ENCODE measurements around the gene MEN1. TPM values are rescaled to one million over a fixed set of nuclear protein-coding genes. Genes with fewer than 3 reads are reported as not detected.

Gene MEN1
- total and polyA plus RNA-seq, 2 of the 13 experiments (the other 11 are each of a cell fraction or from before 2014, with no cell fraction given) = 20.5 to 27.3 TPM

DNA sequence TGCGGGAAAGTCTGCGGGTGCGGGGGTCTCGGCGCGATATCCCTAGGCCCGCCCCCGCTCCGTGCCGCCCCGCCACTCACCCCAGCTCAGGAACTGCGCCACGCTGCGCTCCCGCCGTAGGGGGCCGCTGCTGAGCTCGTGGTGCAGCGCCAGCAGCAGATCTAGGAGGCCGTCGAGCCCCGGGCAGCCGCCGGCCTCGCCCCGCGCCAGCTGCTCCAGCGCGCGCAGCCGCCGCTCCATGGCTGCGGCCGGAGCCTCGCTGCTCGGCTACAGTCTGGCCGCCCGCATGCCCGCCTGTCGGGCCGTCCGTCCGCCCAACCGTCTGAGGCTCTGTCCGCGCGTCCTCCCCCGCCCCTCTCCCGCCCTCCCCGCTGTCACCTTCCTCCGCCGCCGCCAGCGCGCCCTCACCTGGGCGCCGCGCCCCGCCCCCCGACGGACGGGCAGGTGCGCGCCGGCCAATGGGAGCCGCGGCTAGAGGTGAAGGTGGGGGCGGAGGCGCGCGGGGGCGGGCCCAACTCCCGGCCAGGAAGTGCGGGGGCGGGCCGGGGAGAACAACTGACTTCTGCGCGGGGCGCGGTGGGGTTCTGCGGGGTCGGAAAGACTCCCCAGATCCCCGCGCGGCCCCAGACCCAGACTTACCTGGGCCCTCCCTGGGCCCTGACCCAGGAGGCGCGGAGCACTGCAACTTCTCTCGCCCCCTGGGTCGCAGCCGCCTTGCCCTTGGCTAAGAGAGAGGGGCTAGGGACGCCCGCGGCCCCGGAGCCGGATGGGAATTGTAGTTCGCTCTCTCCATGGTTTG lies 34.2 kb upstream of the MEN1 start, which contains the start of gene CDC42BPG (continued):
- TF ChIP-seq, protein P1, sequence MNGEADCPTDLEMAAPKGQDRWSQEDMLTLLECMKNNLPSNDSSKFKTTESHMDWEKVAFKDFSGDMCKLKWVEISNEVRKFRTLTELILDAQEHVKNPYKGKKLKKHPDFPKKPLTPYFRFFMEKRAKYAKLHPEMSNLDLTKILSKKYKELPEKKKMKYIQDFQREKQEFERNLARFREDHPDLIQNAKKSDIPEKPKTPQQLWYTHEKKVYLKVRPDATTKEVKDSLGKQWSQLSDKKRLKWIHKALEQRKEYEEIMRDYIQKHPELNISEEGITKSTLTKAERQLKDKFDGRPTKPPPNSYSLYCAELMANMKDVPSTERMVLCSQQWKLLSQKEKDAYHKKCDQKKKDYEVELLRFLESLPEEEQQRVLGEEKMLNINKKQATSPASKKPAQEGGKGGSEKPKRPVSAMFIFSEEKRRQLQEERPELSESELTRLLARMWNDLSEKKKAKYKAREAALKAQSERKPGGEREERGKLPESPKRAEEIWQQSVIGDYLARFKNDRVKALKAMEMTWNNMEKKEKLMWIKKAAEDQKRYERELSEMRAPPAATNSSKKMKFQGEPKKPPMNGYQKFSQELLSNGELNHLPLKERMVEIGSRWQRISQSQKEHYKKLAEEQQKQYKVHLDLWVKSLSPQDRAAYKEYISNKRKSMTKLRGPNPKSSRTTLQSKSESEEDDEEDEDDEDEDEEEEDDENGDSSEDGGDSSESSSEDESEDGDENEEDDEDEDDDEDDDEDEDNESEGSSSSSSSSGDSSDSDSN (CRISPR knock-in tag; IDR thresholded peaks at IDR 0.05) = peak; percentile 54; the same call in 1 of the 2 replicates
- TF ChIP-seq EEA1 (CRISPR knock-in tag; IDR thresholded peaks at IDR 0.05; ENCODE audit: borderline replicate concordance) (peak; percentile 60; the same call in 1 of the 2 replicates), MAZ (IDR thresholded peaks at IDR 0.05; ENCODE audit: borderline replicate concordance, low read depth, low read length) (no peak; the same call in 1 of the 2 replicates), MAZ (CRISPR knock-in tag; IDR thresholded peaks at IDR 0.05; ENCODE audit: low read depth) (peak; percentile 41; the same call in 1 of the 2 replicates), ZNF615 (CRISPR knock-in tag; IDR thresholded peaks at IDR 0.05; ENCODE audit: borderline replicate concordance) (no peak), SAP130 (CRISPR knock-in tag; IDR thresholded peaks at IDR 0.05; ENCODE audit: low read depth) (0 out of 2 replicates have a peak, but pooled peaks have one; percentile 21), SSRP1 (CRISPR knock-in tag; IDR thresholded peaks at IDR 0.05) (no peak), ZNF644 (CRISPR knock-in tag; IDR thresholded peaks at IDR 0.05; ENCODE audit: low read depth) (no peak), NCOA2 (CRISPR knock-in tag; IDR thresholded peaks at IDR 0.05) (no peak), MAFG (CRISPR knock-in tag; IDR thresholded peaks at IDR 0.05) (no peak), RARA (CRISPR knock-in tag; IDR thresholded peaks at IDR 0.05) (0 out of 2 replicates have a peak, but pooled peaks have one; percentile 14), NR2F2 (IDR thresholded peaks at IDR 0.05; ENCODE audit: borderline replicate concordance, low read depth) (no peak), IRX3 (CRISPR knock-in tag; IDR thresholded peaks at IDR 0.05; ENCODE audit: borderline replicate concordance, low read depth) (0 out of 2 replicates have a peak, but pooled peaks have one; percentile 40), ZNF430 (CRISPR knock-in tag; IDR thresholded peaks at IDR 0.05) (no peak; the same call in 1 of the 2 replicates), ZNF709 (CRISPR knock-in tag; IDR thresholded peaks at IDR 0.05) (0 out of 2 replicates have a peak, but pooled peaks have one; percentile 19)
- TF ChIP-seq, protein P2, sequence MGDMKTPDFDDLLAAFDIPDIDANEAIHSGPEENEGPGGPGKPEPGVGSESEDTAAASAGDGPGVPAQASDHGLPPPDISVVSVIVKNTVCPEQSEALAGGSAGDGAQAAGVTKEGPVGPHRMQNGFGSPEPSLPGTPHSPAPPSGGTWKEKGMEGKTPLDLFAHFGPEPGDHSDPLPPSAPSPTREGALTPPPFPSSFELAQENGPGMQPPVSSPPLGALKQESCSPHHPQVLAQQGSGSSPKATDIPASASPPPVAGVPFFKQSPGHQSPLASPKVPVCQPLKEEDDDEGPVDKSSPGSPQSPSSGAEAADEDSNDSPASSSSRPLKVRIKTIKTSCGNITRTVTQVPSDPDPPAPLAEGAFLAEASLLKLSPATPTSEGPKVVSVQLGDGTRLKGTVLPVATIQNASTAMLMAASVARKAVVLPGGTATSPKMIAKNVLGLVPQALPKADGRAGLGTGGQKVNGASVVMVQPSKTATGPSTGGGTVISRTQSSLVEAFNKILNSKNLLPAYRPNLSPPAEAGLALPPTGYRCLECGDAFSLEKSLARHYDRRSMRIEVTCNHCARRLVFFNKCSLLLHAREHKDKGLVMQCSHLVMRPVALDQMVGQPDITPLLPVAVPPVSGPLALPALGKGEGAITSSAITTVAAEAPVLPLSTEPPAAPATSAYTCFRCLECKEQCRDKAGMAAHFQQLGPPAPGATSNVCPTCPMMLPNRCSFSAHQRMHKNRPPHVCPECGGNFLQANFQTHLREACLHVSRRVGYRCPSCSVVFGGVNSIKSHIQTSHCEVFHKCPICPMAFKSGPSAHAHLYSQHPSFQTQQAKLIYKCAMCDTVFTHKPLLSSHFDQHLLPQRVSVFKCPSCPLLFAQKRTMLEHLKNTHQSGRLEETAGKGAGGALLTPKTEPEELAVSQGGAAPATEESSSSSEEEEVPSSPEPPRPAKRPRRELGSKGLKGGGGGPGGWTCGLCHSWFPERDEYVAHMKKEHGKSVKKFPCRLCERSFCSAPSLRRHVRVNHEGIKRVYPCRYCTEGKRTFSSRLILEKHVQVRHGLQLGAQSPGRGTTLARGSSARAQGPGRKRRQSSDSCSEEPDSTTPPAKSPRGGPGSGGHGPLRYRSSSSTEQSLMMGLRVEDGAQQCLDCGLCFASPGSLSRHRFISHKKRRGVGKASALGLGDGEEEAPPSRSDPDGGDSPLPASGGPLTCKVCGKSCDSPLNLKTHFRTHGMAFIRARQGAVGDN (CRISPR knock-in tag; IDR thresholded peaks at IDR 0.05) = peak; percentile 70
- TF ChIP-seq, protein P3, sequence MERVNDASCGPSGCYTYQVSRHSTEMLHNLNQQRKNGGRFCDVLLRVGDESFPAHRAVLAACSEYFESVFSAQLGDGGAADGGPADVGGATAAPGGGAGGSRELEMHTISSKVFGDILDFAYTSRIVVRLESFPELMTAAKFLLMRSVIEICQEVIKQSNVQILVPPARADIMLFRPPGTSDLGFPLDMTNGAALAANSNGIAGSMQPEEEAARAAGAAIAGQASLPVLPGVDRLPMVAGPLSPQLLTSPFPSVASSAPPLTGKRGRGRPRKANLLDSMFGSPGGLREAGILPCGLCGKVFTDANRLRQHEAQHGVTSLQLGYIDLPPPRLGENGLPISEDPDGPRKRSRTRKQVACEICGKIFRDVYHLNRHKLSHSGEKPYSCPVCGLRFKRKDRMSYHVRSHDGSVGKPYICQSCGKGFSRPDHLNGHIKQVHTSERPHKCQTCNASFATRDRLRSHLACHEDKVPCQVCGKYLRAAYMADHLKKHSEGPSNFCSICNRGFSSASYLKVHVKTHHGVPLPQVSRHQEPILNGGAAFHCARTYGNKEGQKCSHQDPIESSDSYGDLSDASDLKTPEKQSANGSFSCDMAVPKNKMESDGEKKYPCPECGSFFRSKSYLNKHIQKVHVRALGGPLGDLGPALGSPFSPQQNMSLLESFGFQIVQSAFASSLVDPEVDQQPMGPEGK (CRISPR knock-in tag; IDR thresholded peaks at IDR 0.05) = peak; percentile 12; the same call in 1 of the 2 replicates
- TF ChIP-seq, protein P4, sequence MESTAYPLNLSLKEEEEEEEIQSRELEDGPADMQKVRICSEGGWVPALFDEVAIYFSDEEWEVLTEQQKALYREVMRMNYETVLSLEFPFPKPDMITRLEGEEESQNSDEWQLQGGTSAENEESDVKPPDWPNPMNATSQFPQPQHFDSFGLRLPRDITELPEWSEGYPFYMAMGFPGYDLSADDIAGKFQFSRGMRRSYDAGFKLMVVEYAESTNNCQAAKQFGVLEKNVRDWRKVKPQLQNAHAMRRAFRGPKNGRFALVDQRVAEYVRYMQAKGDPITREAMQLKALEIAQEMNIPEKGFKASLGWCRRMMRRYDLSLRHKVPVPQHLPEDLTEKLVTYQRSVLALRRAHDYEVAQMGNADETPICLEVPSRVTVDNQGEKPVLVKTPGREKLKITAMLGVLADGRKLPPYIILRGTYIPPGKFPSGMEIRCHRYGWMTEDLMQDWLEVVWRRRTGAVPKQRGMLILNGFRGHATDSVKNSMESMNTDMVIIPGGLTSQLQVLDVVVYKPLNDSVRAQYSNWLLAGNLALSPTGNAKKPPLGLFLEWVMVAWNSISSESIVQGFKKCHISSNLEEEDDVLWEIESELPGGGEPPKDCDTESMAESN (CRISPR knock-in tag; conservative IDR thresholded peaks at IDR 0.05) = peak; percentile 19; the same call in 1 of the 2 replicates

Data from HepG2 (cell line).